HepG2 (cell line): ENCODE measurements around the gene DPF1. TPM values are rescaled to one million over a fixed set of nuclear protein-coding genes. Genes with fewer than 3 reads are reported as not detected.

ENCODE experiments used
- ATAC-seq: fragments of 200-7000 bp; cut with Tn5 transposase; 3 replicates; pipeline ENCODE4 v1.9.1; 2020; ENCODE audit warnings: mild to moderate bottlenecking, moderate library complexity
- BruUV-seq: library from RNA; stranded (reverse); fragments of 400-500 nt; replicated peaks from 2 replicates; lab custom pipeline; 2021; lab: Mats Ljungman, UMichigan
- CTCF ChIA-PET: fragments of 300-600 bp; formaldehyde crosslinking; extraction: SDS; loops from one replicate; lab custom pipeline; 2021; ENCODE audit warnings: low total read pairs, inconsistent platforms, low intra/inter-chr PET ratio; lab: Yijun Ruan, JAX
- POLR2A ChIA-PET: fragments of 350-600 bp; sonication (Branson Sonifier 250); formaldehyde crosslinking; loops from one replicate; lab custom pipeline; 2020; ENCODE audit warnings: antibody characterized with exemption, inconsistent platforms; lab: Yijun Ruan, JAX
- DNase-seq: peaks from one replicate; pipeline ENCODE4 v3.0.0-alpha.2; 2015; ENCODE audit warnings: low spot score
- FAIRE-seq: peaks from 3 replicates; lab custom pipeline; 2011; peaks lifted over from hg19 to GRCh38; lab: Jason Lieb, UNC
- H2AFZ ChIP-seq: one replicate; pipeline ENCODE4 v1.6.1; 2011; ENCODE audit warnings: low read length, inconsistent platforms
- H3K27ac ChIP-seq: fragments of 300-600 bp; 3 replicates; pipeline ENCODE4 v1.8.0; 2011; ENCODE audit warnings: mixed run types, mild to moderate bottlenecking, mixed read lengths, low read length, inconsistent platforms; ENCODE audit not compliant: insufficient read depth; ENCODE audit errors: extremely low read length
- H3K27me3 ChIP-seq, 2 experiments: fragments of 200-600 bp in 1 of 2; 2 replicates in 1 of 2; 3 replicates in 1 of 2; pipeline versions ENCODE4 v1.6.0 to v1.8.0; 2011; ENCODE audit warnings: low read length in 2 of 2, mild to moderate bottlenecking in 2 of 2, moderate library complexity in 2 of 2, inconsistent platforms in 1 of 2; ENCODE audit not compliant: insufficient read depth in 2 of 2, control insufficient read depth in 1 of 2
- H3K36me3 ChIP-seq, 2 experiments: fragments of 200-600 bp in 1 of 2; replicated peaks in 1 of 2; 2 replicates in 1 of 2; 3 replicates in 1 of 2; pipeline versions ENCODE4 v1.5.1 to v1.8.0; 2011; ENCODE audit warnings: low read length in 2 of 2, inconsistent platforms in 1 of 2; ENCODE audit not compliant: insufficient read depth in 2 of 2, control insufficient read depth in 1 of 2
- H3K4me1 ChIP-seq: 2 replicates; pipeline ENCODE4 v1.5.1; 2012; ENCODE audit warnings: low read length, inconsistent platforms; ENCODE audit not compliant: insufficient read depth
- H3K4me2 ChIP-seq: 2 replicates; pipeline ENCODE4 v1.6.0; 2011; ENCODE audit warnings: low read depth, low read length, inconsistent platforms
- H3K4me3 ChIP-seq, 3 experiments: fragments of 200-600 bp in 1 of 3; sonication (generic), shearing (Covaris generic) in 1 of 3; replicated peaks in 1 of 3; 2 replicates each; pipeline ENCODE4 v1.5.1; 2011 to 2016; ENCODE audit warnings: low read length in 3 of 3, inconsistent platforms in 2 of 3, low read depth in 2 of 3, mild to moderate bottlenecking in 2 of 3, control low read depth in 1 of 3, mixed read lengths in 1 of 3; ENCODE audit not compliant: insufficient read depth in 1 of 3
- H3K79me2 ChIP-seq: one replicate; pipeline ENCODE4 v1.6.1; 2011; ENCODE audit warnings: low read length, inconsistent platforms; ENCODE audit not compliant: insufficient read depth
- H3K9ac ChIP-seq: 2 replicates; pipeline ENCODE4 v1.6.0; 2011; ENCODE audit warnings: mild to moderate bottlenecking, low read depth, low read length, inconsistent platforms; ENCODE audit not compliant: insufficient read depth
- H3K9me3 ChIP-seq: 2 replicates; pipeline ENCODE4 v1.5.1; 2012; ENCODE audit warnings: mild to moderate bottlenecking, low read length
- H4K20me1 ChIP-seq: 2 replicates; pipeline ENCODE4 v1.6.0; 2011; ENCODE audit warnings: inconsistent platforms, mild to moderate bottlenecking, low read length, moderate library complexity; ENCODE audit not compliant: insufficient read depth
- AGO2 ChIP-seq: fragments of 200-400 bp; formaldehyde crosslinking; optimal IDR thresholded peaks from 2 replicates; pipeline ENCODE3; 2017; ENCODE audit warnings: mild to moderate bottlenecking, low read depth, low read length, moderate library complexity
- CENPT ChIP-seq: sonication (generic); formaldehyde crosslinking; IDR thresholded peaks from 2 replicates; pipeline ENCODE4 v1.8.0; 2022; ENCODE audit warnings: low read depth, mild to moderate bottlenecking, moderate library complexity, missing genetic modification reagents
- ELF1 ChIP-seq: sonication (generic); formaldehyde crosslinking; IDR thresholded peaks from 2 replicates; pipeline ENCODE4 v1.4.0; 2020; ENCODE audit warnings: missing genetic modification reagents
- MEIS2 ChIP-seq: sonication (generic); formaldehyde crosslinking; IDR thresholded peaks from 2 replicates; pipeline ENCODE4 v1.9.0; 2021; ENCODE audit warnings: mild to moderate bottlenecking, missing genetic modification reagents
- XBP1 ChIP-seq: sonication (generic); formaldehyde crosslinking; IDR thresholded peaks from 2 replicates; pipeline ENCODE4 v1.5.0; 2020; ENCODE audit warnings: missing genetic modification reagents
- ZNF143 ChIP-seq: sonication (generic); formaldehyde crosslinking; IDR thresholded peaks from 2 replicates; pipeline ENCODE4 v1.4.0; 2020; ENCODE audit warnings: missing genetic modification reagents
- ZNF274 ChIP-seq: sonication (generic); formaldehyde crosslinking; IDR thresholded peaks from 2 replicates; pipeline ENCODE4 v1.5.1; 2020; ENCODE audit warnings: mild to moderate bottlenecking, missing genetic modification reagents
- ZNF816 ChIP-seq: sonication (generic); formaldehyde crosslinking; IDR thresholded peaks from 2 replicates; pipeline ENCODE4 v1.8.0; 2022; ENCODE audit warnings: missing genetic modification reagents, mild to moderate bottlenecking, borderline replicate concordance
- ZSCAN30 ChIP-seq: sonication (generic); formaldehyde crosslinking; IDR thresholded peaks from 2 replicates; pipeline ENCODE4 v1.5.0; 2020; ENCODE audit warnings: mild to moderate bottlenecking, missing genetic modification reagents
- WGBS: methylation state at CpG from one replicate; pipeline ENCODE4 v1.1.6; 2017; ENCODE audit warnings: low lambda C conversion rate; 5-methylcytosine and 5-hydroxymethylcytosine counted together
- in situ Hi-C: cut with HindIII; loops from 2 replicates; pipeline ENCODE4 v1.10.0; 2017; ENCODE audit warnings: low pct_unique_long_range_greater_than_20kb; ENCODE audit not compliant: extremely low pct_ligation_motif_present
- intact Hi-C: fragments of 100-400 bp; cut with micrococcal nuclease; formaldehyde crosslinking; loops from one replicate; pipeline ENCODE4 v1.10.0; 2022; ENCODE audit not compliant: unreplicated experiment
- polyA plus RNA-seq, 8 experiments: library from polyadenylated mRNA; depleted of rRNA in 3 of 8; stranded (reverse) in 7 of 8; unstranded in 1 of 8; fragments of >200 nt; fragmentation: Illumina TruSeq in 4 of 8; extraction: Trizol in 4 of 8; gene quantifications; 2 replicates each; pipeline versions ENCODE4 v1.2.1 to v1.2.3, GENCODE V29; 2011 to 2016; ENCODE audit warnings: low read depth in 4 of 8, missing spikeins in 1 of 8, mixed read lengths in 1 of 8; ENCODE audit not compliant: insufficient read depth in 1 of 8
- total RNA-seq, 5 experiments: library from RNA; depleted of rRNA; stranded (reverse); fragments of >200 nt; fragmentation: Illumina TruSeq; extraction: Trizol; gene quantifications; 2 replicates each; pipeline ENCODE4 v1.2.3, GENCODE V29; 2016; ENCODE audit warnings: low read depth in 1 of 5
- TF ChIP-seq, protein P1 (sequence below): sonication (generic); formaldehyde crosslinking; IDR thresholded peaks from 2 replicates; pipeline ENCODE4 v1.9.0; 2022; ENCODE audit warnings: missing genetic modification reagents, mild to moderate bottlenecking, borderline replicate concordance

DPF1 gene
- total and polyA plus RNA-seq, 2 of the 13 experiments (the other 11 are each of a cell fraction or from before 2014, with no cell fraction given), result 1.0 to 3.2 TPM

GRCh38 chr19:38209671-38210457, 14.2 kb downstream of the DPF1 start:
- Histone ChIP-seq H3K4me3 (no peak overlapping the region), H3K36me3 (no peaks in the 10 kb centered on the region), H3K27me3 (no peaks in the 10 kb centered on the region), H2AFZ (no peak overlapping the region), H3K27ac (no peak overlapping the region), H3K4me2 (no peak overlapping the region), H3K79me2 (no peaks in the 10 kb centered on the region), H3K4me1 (no peaks in the 10 kb centered on the region), H3K9me3 (no peaks in the 10 kb centered on the region), H3K9ac (no peak overlapping the region), H4K20me1 (no peaks in the 10 kb centered on the region)
- intact Hi-C loops, result no loop called here
- ATAC-seq, result no peak
- 83% methylated on average over 30 of the region's 30 CpGs for WGBS
- in situ Hi-C loops, result no loop called here
- no peak for FAIRE-seq
- ChIA-PET POLR2A (no interaction called here), CTCF (no interaction called here)
- BruUV-seq, result no TSS peak
- TF ChIP-seq, protein P1, sequence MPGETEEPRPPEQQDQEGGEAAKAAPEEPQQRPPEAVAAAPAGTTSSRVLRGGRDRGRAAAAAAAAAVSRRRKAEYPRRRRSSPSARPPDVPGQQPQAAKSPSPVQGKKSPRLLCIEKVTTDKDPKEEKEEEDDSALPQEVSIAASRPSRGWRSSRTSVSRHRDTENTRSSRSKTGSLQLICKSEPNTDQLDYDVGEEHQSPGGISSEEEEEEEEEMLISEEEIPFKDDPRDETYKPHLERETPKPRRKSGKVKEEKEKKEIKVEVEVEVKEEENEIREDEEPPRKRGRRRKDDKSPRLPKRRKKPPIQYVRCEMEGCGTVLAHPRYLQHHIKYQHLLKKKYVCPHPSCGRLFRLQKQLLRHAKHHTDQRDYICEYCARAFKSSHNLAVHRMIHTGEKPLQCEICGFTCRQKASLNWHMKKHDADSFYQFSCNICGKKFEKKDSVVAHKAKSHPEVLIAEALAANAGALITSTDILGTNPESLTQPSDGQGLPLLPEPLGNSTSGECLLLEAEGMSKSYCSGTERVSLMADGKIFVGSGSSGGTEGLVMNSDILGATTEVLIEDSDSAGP (CRISPR knock-in tag), result no peak
- TF ChIP-seq XBP1 (CRISPR knock-in tag), result no peak
- TF ChIP-seq AGO2, result peak; percentile 28
- no peak for DNase-seq

- no peak overlapping the region for H3K4me2 ChIP-seq
- FAIRE-seq, result no peak
- H3K27ac ChIP-seq, result no peak overlapping the region
- BruUV-seq, result no TSS peak
- H3K9me3 ChIP-seq, result no peaks in the 10 kb centered on the region
- in situ Hi-C loops, result no loop called here
- no peaks in the 10 kb centered on the region for H3K27me3 ChIP-seq
- ATAC-seq, result no peak
- H2AFZ ChIP-seq, result no peak overlapping the region
- H4K20me1 ChIP-seq, result no peaks in the 10 kb centered on the region
- ChIA-PET POLR2A (no interaction called here), CTCF (no interaction called here)
- no peaks in the 10 kb centered on the region for H3K4me1 ChIP-seq
- H3K4me3 ChIP-seq, result no peak overlapping the region
- no peaks in the 10 kb centered on the region for H3K36me3 ChIP-seq
- 84% methylated on average over 4 of the region's 5 CpGs for WGBS
- H3K9ac ChIP-seq, result no peak overlapping the region
- intact Hi-C loops, result no loop called here
- H3K79me2 ChIP-seq, result no peaks in the 10 kb centered on the region
- DNase-seq, result no peak
- TF ChIP-seq ZSCAN30 (CRISPR knock-in tag) (no peak), CENPT (CRISPR knock-in tag) (no peak), ZNF274 (CRISPR knock-in tag) (no peak), ELF1 (CRISPR knock-in tag) (no peak), ZNF816 (CRISPR knock-in tag) (no peak), ZNF143 (CRISPR knock-in tag) (no peak), MEIS2 (CRISPR knock-in tag) (no peak)
- TF ChIP-seq, all 625 proteins: peak for 0
Observed at GRCh38 chr19:38209152-38209551, 14.9 kb downstream of the DPF1 start.
